Ishikawa (cell line): Measurements from ENCODE around the gene DMAC2L.

ENCODE experiments used
- CEBPB ChIP-seq: IDR thresholded peaks from 2 replicates; pipeline ENCODE4 v1.6.1; 2012
- CREB1 ChIP-seq: IDR thresholded peaks from 2 replicates; pipeline ENCODE4 v1.6.1; 2012; ENCODE audit warnings: low read depth
- EGR1 ChIP-seq: IDR thresholded peaks from 2 replicates; pipeline ENCODE4 v1.6.1; 2012
- EP300 ChIP-seq: IDR thresholded peaks from 2 replicates; pipeline ENCODE4 v1.6.1; 2012; ENCODE audit warnings: borderline replicate concordance
- FOXM1 ChIP-seq: IDR thresholded peaks from 2 replicates; pipeline ENCODE4 v1.6.1; 2012; ENCODE audit warnings: low read depth, borderline replicate concordance
- TCF12 ChIP-seq: IDR thresholded peaks from 2 replicates; pipeline ENCODE4 v1.6.1; 2012; ENCODE audit warnings: low read depth
- TEAD4 ChIP-seq: IDR thresholded peaks from 2 replicates; pipeline ENCODE4 v1.6.1; 2012
- YY1 ChIP-seq: IDR thresholded peaks from 2 replicates; pipeline ENCODE4 v1.6.1; 2012; ENCODE audit warnings: low read depth
- ZBTB7A ChIP-seq: IDR thresholded peaks from 2 replicates; pipeline ENCODE4 v1.6.1; 2012; ENCODE audit warnings: low read depth
- TF ChIP-seq, protein P1 (sequence below): IDR thresholded peaks from 2 replicates; pipeline ENCODE4 v1.6.1; 2012
- TF ChIP-seq, protein P2 (sequence below): IDR thresholded peaks from 2 replicates; pipeline ENCODE4 v1.6.1; 2012; ENCODE audit warnings: low read depth, mild to moderate bottlenecking
- TF ChIP-seq, protein P3 (sequence below): IDR thresholded peaks from 2 replicates; pipeline ENCODE4 v1.6.1; 2012

DNA sequence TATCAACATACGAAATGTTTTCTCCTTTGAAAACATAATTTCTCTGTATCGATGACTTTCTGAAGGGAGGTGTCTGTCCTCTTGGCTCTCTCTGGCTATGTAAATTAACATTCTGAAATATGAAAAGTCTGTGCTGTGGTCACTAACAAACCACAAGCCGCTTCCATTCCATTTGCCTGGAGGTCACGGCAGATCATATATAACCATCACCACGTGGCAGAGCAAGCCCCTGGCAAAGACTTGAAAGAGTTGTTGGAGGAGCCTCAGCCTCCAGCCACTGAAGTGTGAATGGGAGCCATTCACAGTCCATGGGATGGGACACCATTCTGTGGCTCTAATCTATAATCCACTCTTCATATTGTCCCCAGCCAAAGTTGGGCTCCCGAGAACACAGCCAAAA lies 45.0 kb downstream of the DMAC2L start:
- TF ChIP-seq EP300 (no peak), TCF12 (no peak), TEAD4 (no peak), YY1 (no peak), EGR1 (no peak), ZBTB7A (no peak), CREB1 (no peak), CEBPB (no peak), FOXM1 (no peak)
- TF ChIP-seq, protein P1, sequence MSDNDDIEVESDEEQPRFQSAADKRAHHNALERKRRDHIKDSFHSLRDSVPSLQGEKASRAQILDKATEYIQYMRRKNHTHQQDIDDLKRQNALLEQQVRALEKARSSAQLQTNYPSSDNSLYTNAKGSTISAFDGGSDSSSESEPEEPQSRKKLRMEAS = no peak
- TF ChIP-seq, protein P2, sequence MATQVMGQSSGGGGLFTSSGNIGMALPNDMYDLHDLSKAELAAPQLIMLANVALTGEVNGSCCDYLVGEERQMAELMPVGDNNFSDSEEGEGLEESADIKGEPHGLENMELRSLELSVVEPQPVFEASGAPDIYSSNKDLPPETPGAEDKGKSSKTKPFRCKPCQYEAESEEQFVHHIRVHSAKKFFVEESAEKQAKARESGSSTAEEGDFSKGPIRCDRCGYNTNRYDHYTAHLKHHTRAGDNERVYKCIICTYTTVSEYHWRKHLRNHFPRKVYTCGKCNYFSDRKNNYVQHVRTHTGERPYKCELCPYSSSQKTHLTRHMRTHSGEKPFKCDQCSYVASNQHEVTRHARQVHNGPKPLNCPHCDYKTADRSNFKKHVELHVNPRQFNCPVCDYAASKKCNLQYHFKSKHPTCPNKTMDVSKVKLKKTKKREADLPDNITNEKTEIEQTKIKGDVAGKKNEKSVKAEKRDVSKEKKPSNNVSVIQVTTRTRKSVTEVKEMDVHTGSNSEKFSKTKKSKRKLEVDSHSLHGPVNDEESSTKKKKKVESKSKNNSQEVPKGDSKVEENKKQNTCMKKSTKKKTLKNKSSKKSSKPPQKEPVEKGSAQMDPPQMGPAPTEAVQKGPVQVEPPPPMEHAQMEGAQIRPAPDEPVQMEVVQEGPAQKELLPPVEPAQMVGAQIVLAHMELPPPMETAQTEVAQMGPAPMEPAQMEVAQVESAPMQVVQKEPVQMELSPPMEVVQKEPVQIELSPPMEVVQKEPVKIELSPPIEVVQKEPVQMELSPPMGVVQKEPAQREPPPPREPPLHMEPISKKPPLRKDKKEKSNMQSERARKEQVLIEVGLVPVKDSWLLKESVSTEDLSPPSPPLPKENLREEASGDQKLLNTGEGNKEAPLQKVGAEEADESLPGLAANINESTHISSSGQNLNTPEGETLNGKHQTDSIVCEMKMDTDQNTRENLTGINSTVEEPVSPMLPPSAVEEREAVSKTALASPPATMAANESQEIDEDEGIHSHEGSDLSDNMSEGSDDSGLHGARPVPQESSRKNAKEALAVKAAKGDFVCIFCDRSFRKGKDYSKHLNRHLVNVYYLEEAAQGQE = no peak
- TF ChIP-seq, protein P3, sequence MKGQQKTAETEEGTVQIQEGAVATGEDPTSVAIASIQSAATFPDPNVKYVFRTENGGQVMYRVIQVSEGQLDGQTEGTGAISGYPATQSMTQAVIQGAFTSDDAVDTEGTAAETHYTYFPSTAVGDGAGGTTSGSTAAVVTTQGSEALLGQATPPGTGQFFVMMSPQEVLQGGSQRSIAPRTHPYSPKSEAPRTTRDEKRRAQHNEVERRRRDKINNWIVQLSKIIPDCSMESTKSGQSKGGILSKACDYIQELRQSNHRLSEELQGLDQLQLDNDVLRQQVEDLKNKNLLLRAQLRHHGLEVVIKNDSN = no peak
